Measurements from ENCODE around the gene TRMT2A. TPM values are rescaled to one million over a fixed set of nuclear protein-coding genes. Genes with fewer than 3 reads are reported as not detected.

TRMT2A gene
- total RNA-seq, 1 donor from 2014 or later = 40.4 TPM

DNA sequence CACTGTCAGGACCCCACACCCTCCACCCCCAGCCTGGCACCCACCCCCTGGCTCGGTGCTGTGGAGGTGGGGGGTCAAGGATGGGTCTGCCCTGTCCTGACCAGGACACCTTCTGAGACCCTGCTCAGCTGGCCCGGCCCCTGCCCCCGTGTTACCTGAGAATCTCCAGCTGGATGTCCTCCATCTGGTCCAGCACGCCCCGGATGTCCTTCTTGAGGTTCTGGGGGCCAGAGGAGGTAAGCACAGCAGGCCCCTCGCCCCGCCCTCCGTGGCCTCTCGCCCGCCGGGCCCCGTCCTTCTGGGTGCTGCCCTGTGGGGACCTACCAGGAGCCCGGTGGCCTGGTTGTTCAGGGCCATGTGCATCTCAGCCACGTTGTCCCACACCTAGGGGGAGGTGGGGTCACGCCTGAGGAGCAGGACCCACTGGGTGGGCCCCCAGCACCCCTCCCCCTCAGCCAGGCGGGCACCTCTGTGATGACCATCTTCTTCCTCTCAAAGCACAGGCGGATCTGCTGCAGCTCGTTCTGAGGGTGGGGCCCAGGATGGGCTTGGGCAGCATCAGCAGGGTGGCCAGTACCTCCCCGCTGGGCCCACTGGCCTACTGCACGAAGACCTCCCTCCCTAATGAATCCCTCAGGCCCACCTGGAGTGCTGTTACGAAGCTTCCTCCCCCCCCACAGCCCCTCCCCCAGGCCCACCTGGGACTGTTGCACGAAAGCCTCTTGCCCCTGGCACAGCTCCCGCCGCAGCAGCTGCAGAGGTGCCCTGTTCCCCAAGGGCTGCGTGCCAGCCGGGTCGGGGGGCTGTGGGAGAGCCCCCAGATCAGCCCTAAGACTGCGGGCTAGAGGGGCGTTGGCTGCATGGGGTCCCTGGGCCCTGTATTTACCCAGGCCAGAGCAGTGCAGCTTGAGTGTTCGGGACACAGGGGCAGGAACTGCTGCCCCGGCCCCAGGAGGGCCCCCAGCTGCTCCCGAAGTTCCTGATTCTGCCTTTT is 32.5 kb upstream of the TRMT2A start:
- DNase-seq = no peak

DNA sequence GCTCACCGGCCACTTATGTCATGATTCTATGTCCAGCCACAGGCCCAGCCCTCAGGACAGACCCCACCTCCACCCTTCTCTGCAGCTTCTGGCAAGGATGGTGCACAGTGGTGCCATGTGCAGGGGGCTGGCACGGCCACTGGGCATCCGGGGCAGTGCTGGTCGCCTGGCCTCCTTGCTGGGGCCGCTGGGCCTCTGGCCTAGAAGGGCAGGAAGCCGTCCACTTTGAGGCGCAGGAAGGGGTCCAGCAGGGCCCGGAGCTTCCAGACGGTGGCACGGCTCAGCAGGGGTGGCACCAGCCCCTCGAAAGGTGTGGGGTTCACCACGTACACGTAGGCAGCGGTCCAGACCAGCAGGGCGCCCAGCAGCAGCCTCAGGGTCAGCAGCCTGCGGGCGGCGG is 31.4 kb upstream of the TRMT2A start:
- no peak for DNase-seq

DNA sequence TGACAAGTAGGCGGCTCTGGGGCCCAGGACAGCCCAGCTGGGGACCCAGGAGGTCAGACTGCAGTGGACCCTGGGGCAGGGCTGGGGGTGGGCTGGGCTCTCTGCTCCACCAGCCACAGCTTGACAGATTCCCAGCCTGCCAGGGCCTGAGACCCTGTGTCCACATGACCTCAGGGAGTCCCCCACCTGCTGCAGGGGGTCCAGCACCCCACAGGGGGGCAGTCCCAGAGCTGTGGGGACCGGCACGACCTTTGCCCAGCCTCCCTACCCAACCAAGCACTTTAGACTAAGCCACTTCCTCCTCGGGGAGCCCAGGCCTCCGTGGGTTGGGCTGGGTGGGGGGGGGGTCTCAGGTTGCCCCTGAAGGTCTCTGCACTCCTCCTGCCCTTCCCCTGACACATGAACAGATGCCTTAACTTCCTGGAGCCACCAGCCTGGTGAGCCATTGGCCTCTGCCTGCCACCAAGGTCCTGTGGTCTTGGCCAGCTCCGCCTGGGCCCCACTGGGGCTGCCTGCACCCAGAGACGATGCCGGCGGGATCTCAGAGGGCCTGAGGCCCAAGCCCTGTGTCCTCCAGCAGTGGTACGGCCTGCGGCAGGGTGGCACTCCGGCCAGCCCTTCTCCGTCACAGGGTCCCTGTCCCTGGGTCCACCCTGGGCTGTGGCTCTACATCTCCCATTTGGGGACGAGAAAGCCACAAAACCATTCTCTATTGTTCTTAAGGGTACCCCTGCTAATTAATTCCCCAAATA is 30.4 kb upstream of the TRMT2A start:
- DNase-seq = no peak

DNA sequence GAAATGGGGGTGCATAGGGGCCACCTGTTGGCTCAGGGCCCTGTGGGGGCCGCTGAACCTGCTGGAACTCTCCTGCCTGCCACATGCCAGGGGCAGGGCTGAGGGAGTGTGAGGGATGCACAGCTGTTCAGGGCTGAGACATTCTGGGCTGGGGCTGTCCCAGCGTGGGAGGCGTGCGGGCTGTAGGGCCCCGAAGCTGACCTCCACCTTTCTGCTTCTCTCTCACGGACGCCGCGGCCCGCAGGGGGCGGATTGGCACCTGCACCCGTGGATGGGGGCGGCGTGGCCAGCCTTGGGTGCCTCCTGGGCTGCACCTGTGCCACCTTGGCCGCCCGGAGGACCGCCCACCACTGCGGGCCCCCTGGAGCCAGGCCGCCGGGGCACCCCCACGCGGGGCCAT is 29.8 kb upstream of the TRMT2A start:
- peak; percentile 56 for DNase-seq

DNA sequence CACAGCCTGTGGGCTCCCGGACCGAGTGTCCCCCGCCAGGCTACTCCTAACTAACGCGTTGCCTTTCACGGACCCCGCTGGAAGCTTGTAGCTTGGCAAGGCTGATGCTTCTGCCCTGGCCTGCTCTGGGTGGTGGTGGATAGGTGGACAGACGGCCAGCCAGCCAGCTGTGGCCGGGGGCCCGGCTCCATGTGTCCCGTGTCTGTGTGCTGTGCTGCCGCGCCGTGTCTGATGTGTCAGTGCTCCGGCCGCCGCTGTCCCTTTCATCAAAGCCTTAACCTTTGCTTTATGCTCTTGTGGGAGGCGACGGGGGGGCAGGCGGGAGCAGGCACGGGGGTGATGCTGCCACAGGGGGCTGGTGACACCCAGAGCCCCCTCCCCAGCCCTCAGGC is 28.8 kb upstream of the TRMT2A start:
- DNase-seq = no peak

DNA sequence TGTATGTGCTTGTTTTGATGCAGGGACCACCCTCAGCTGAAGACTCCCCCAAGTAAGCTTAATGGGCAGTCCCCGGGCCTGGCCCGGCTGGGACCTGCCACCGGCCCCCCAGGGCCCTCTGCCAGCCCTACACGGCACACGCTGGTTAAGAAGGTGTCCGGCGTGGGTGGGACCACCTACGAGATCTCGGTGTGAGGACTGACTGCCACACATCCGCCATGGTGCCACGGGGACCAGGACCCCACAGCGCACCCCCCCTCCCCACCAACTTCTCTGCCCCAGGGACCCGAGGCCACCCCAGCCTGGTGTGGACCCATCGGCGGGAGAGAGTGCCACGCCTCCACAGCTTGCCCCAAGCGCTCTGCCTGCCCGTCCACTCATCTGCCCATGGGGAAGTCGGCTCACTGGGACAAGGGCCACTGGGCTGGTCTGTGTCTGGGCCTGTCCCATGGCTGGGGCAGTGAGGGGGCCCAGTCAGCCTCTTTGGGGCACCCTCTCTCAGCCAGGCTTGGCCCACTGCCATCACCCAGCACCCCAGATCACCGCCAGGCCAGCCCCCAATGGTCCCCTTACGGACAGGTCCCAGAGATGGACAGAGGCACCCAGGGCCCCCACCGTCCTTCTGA is 28.3 kb upstream of the TRMT2A start:
- DNase-seq = no peak

DNA sequence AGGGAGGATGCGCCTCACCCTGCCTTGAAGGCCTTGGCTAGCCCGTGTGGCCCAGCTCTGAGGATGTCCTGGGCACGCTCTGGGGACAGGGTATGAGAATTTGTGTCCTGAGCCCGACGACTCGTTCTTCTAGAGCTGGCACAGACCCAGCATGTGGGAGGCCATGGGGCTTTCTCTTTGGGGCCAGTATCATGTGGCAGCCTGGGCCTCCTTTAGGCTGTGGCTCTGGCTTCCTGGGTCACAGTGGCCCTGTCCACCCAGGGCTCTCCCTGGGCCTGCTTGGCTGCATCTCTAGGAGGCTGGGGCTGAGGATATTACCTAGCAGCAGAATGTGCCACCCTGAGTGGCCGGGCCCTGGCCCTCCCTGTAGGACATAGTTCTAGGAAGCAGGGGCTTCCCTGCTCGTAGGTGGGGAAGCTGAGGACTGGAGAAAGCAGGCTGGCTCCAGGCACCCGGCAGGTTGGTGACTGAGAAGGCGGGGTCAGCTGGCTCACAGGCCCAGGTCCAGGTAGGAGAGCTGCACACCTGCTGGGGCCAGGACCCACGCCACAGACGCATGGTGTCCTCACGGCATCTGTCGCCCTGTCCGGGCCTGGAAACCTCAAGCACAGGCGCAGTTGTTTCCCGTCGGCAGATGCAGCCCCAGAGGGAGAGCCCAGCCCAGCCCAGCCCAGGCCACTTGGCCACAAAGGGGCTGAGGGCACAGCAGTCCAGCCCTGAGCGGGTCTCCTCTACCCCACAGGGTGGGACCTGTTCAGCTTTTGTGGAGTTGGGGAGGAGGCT is 27.0 kb upstream of the TRMT2A start:
- DNase-seq = no peak

DNA sequence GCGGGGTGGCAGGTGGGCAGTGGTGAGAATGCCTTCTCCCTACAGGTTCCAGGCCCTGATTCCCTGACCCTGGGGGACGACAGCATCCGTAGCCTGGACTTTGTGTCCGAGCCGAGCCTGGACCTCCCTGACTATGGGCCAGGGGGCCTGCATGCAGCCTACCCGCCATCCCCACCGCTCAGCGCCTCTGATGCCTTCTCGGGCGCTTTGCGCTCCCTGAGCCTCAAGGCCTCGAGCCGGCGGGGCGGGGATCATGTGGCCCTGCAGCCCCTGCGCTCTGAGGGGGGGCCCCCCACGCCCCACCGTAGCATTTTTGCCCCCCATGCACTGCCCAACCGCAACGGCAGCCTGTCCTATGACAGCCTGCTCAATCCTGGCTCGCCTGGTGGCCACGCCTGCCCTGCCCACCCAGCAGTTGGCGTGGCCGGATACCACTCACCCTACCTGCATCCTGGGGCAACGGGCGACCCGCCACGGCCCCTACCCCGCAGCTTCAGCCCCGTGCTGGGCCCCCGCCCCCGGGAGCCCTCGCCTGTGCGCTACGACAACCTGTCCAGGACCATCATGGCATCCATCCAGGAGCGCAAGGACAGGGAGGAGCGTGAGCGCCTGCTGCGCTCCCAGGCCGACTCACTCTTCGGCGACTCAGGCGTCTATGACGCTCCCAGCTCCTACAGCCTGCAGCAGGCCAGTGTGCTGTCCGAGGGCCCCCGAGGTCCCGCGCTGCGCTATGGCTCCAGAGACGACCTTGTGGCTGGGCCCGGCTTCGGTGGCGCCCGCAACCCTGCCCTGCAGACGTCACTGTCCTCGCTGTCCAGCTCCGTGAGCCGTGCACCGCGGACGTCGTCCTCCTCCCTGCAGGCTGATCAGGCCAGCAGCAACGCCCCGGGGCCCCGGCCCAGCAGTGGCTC is 25.9 kb upstream of the TRMT2A start:
- no peak for DNase-seq

DNA sequence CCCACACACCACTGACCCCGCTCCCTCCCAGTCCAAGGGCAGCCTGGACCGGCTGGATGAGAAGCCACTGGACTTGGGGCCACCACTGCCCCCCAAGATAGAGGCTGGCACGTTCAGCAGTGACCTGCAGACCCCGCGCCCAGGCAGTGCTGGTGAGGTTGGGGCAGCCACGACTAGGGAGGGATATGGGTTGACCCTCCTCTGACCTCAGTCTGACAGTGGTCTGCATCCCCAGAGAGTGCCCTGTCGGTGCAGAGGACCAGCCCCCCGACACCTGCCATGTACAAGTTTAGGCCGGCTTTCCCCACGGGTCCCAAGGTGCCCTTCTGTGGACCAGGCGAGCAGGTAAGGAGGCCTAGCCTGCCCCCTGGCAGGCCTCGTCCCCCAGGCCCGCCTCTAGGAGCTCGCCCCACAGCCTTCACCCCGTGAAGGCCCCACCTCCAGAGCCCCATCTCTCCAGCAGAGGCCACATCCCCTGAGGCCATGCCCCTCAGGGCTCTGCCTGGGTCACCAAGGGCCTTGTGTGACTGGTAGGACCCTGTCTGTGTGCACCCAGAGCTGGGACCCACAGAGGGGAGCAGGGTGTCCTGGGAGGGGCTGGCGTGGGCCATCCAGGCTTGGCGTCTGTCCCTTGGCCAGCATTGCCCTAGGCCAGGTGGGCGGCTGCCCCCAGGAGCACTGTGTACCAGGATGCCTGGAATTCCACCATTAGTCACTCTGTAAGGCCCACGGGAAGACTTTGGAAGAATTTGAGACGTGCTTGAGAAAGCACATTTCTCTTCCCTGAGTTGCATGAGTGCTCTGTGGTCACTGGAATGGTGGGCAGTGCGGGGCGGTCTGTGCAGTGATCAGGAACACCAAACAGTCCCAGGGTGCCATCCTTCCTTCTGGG is 24.4 kb upstream of the TRMT2A start:
- DNase-seq = no peak

DNA sequence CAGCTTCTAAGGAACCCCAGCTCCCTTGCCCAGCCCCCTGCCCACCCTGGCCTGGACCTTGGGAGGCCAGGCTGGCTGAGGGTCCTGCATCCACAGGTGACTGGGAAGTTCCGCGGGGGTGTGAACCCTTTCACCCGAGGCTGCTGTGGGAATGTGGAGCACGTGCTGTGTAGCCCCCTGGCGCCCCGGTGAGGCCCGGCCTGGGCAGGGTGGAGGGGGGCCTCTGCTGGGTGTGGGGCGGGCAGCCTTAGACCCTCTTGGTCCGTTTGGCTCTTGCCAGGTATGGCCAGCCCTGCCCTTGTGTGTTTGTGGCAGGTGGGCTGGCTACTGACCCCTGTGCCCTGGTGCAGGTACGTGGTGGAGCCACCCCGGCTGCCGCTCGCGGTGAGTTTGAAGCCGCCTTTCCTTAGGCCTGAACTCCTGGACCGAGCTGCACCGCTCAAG is 23.5 kb upstream of the TRMT2A start:
- no peak for DNase-seq

DNA sequence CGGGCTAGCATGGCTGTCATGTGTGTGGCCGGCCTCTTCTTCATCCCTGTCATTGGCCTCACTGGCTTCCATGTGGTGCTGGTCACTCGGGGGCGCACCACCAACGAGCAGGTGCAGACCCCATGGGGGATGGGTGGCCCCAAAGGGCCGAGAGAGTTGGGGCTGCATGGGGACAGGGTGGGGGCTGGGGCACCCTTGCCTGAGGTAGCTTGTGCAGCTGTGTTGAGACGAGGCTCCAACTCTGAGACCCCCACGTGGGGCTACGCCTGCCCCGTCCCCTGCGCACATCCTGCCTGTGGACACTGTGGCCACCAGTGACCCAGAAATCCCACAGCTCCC is 23.1 kb upstream of the TRMT2A start:
- no peak for DNase-seq

DNA sequence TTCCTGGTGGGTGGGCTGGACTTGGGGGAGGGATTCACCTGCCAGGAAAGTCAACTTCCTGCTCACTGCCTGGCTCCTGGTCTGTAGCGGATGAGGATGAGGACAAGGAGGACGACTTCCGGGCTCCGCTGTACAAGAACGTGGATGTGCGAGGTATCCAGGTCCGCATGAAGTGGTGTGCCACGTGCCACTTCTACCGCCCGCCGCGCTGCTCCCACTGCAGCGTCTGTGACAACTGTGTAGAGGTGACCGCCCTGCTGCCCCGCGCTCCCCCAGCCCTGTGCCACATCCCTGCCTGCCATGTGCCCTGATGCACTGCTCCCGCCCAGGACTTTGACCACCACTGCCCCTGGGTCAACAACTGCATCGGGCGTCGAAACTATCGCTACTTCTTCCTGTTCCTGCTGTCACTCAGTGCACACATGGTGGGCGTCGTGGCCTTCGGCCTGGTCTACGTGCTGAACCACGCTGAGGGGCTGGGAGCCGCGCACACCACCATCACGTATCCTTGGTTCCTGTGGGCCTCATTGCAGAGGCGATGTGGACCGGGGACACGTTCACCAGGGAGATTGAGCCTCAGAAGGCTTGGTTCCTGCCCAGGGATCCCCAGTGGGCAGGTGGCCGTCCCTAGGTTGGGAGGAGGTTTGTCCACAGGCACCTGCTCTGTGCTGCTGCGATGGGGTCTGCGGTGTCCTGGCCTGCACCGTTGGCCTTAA is 22.5 kb upstream of the TRMT2A start:
- DNase-seq = no peak

DNA sequence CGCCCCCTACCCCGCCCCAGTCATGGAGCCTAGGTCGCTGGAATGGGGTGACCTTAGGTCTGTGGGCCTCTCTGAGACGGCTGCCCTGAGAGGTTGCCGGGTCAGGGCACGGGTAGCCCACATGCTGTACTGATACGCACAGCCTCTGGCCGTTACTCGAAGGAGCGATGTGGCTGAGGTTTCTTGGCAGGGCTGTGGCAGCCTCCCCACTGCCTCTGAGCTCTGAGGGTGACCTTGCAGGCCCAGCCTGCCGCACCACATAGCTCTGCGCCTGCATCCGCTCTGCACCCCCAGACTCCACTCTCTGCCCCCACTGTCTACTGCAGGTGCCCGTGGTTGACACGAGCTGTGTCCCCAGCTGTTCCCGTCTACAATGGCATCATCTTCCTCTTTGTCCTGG is 21.8 kb upstream of the TRMT2A start:
- DNase-seq = no peak

DNA sequence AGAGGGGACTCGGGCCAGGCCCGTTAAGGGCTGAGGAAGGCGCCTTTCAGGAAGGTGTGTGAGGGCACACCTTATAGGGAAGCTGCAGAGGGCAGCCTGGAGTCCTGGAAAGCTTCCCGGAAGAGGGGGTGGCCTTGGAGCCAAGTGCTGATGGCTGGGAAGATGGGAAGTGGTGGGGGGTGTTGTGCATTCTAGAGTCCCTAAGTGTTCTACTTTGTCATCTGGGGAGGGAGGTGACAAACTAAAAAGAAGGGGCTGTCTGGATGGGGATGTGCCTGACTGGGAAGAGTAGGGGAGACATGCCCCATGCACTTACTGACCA is 21.4 kb upstream of the TRMT2A start:
- DNase-seq = no peak

DNA sequence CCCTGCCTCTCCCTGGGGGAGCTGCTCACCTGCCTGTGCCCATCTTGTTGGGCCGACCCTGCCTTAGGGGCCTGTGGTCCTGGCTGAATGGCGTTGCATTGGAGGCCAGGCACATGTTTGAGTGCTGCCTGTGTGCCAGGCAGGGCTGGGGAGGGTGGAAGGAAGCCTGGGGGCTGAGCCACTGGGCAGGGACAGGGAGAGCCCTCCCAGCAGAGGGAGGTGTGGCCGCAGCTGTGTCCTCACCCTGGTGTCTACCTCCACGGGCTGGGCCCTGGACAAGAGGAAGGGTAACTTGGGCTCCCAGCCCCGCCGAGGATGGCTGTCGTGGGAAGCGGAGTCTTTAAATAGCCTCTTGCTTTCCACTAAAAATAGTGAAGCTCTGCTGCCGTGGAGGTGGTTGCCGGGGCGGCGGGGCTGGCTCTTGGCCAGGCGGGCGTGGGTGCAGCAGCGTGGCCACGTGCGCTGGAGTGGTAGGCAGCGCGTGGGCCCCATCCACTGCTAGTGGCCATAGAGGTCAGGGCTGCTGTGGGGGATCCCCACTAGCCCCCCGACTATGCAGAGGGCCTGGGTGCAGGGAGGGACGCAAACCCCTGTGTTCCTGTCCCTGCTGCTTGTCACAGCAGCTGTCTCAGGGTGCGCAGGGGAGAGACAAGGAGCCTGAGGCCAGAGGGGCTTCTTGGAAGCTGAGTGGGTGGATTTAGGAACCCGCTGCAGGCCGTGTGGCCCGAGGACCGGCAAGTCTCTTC is 20.8 kb upstream of the TRMT2A start:
- DNase-seq = peak; percentile 66

DNA sequence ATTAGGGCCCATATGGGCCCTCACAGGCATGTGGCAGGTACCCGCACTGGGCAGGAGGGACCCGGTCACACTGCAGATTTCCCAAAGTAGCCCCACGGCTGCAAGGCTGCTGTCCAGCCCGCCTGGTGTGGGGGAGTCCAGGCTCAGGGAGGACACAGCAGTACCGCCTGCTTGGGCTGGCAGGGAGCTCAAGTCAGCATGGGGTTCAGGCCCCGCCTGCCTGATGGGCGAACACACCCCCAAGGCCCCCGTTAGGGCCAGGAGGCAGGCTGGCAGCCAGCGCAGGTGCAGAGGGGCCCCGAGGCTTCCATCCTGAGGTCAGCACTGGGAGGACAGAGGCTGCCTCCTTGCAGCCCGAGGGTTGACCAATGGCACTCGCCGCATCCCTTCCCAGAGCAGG is 20.1 kb upstream of the TRMT2A start:
- DNase-seq = no peak

DNA sequence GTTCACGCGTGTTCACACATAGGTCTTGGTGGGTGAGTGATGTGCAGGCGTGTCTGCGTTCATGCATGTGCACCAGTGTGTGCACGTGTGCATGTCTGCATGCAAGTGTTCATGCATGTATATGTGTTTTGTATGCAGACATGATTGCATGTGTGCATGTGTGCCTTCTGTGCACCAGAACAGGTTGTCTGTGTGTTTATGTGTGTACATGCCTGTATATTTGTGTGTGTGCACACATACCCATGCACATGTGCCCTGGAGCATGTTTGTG is 19.5 kb upstream of the TRMT2A start:
- no peak for DNase-seq

DNA sequence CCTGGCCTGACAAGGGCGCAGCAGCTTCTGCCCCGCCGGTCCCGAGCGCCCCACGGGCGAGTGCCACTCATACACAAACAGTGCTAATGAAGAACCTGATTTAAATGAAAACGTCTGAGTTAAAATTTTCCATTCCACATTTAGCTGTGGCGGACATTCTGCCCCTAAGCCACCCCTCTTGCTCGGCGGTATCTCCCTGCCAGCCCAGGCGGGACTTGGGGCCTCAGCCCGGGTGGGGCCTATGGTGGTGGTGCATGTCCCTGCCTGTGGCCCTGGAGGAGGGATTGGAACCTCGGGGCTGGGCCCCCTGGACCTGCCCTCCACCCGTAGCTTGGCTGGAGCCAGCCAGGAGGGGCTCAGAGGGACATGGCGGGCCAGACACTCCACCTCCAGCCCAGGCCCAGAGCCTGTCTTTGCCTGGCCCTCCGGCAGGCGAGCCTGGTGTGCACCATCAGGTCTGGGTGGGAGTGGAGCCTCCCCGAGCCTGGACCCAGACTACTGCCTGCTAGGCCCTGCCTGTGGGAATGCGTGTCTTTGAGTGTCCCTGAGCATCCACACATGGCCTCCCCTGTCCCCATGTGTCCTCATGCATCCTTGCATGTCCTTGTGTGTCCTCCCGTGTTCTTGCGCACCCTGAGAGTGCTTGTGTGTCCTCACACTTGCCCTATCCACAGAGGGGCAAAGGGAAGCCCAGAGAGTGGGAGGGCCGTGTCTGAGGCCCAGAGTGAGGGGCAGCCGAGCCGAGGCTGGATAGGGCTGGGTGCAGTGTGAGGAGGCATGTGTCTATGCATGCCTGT is 19.0 kb upstream of the TRMT2A start:
- DNase-seq = no peak
